ENCODE measurements around the gene CNN1.

CNN1 gene

GRCh38 chr19:11504502-11505031 is 34.1 kb upstream of the CNN1 start:
- Histone ChIP-seq H3K27ac (ENCODE audit: low read length, poor library complexity, severe bottlenecking) (peak overlapping the region; percentile 56), H3K79me1 (replicated peaks; ENCODE audit: low read length, poor library complexity, severe bottlenecking) (peaks cover 25% of the 10 kb centered on the region), H2BK12ac (ENCODE audit: low read length in 2 of 2) (no peak overlapping the region), H3K23ac (ENCODE audit: low read length in 2 of 2) (no peak overlapping the region), H3K4ac (ENCODE audit: low read depth in 1 of 2, low read length in 2 of 2) (no peak overlapping the region), H3K18ac (ENCODE audit: low read depth in 1 of 2, low read length in 2 of 2) (peak overlapping the region in 1 of 2 experiments; percentile 37), H3K4me1 (ENCODE audit: control insufficient read depth, insufficient read depth, low read depth, low read length) (peaks cover 9% of the 10 kb centered on the region), H4K91ac (ENCODE audit: low read length) (no peak overlapping the region), H3K4me3 (ENCODE audit: insufficient read depth in 1 of 2, low read depth in 1 of 2, low read length in 2 of 2) (peak overlapping the region; percentile 56 to 78), H2BK5ac (ENCODE audit: low read depth, low read length, poor library complexity, severe bottlenecking) (no peak overlapping the region), H3K27me3 (ENCODE audit: control insufficient read depth in 1 of 2, insufficient read depth in 1 of 2, low read length in 2 of 2) (no peaks in the 10 kb centered on the region), H4K8ac (ENCODE audit: low read length) (peak overlapping the region; percentile 74), H3K36me3 (ENCODE audit: control insufficient read depth in 1 of 2, insufficient read depth in 2 of 2, low read depth in 1 of 2, low read length in 2 of 2) (peaks cover 0 to 18% of the 10 kb centered on the region in 2 experiments), H2AK5ac (ENCODE audit: low read length, severe bottlenecking) (peak overlapping the region; percentile 67), H3K14ac (ENCODE audit: low read length in 2 of 2) (no peak overlapping the region), H3K9ac (ENCODE audit: low read length) (peak overlapping the region; percentile 92), H2BK15ac (ENCODE audit: low read depth, poor library complexity, severe bottlenecking) (no peak overlapping the region), H3K9me3 (ENCODE audit: control insufficient read depth, low read length) (no peaks in the 10 kb centered on the region), H2AFZ (ENCODE audit: low read depth, low read length) (peak overlapping the region; percentile 77), H2BK120ac (ENCODE audit: low read depth, low read length) (no peak overlapping the region), H3K4me2 (ENCODE audit: low read length, poor library complexity, severe bottlenecking) (peak overlapping the region; percentile 95)
- no peak for DNase-seq
- 76% methylated on average over 7 of the region's 7 CpGs for WGBS

GRCh38 chr19:11505032-11505503 is 33.6 kb upstream of the CNN1 start:
- peaks cover 0 to 18% of the 10 kb centered on the region in 2 experiments for H3K36me3 ChIP-seq (ENCODE audit: control insufficient read depth in 1 of 2, insufficient read depth in 2 of 2, low read depth in 1 of 2, low read length in 2 of 2)
- H3K14ac ChIP-seq (ENCODE audit: low read length in 2 of 2), result peak overlapping the region in 1 of 2 experiments; percentile 85
- H3K4ac ChIP-seq (ENCODE audit: low read depth in 1 of 2, low read length in 2 of 2), result peak overlapping the region; percentile 65 to 93
- peak overlapping the region; percentile 90 to 92 for H3K18ac ChIP-seq (ENCODE audit: low read depth in 1 of 2, low read length in 2 of 2)
- peak overlapping the region; percentile 78 to 95 for H3K4me3 ChIP-seq (ENCODE audit: insufficient read depth in 1 of 2, low read depth in 1 of 2, low read length in 2 of 2)
- H3K9me3 ChIP-seq (ENCODE audit: control insufficient read depth, low read length), result no peaks in the 10 kb centered on the region
- peaks cover 24% of the 10 kb centered on the region for H3K79me1 ChIP-seq (replicated peaks; ENCODE audit: low read length, poor library complexity, severe bottlenecking)
- H4K91ac ChIP-seq (ENCODE audit: low read length), result peak overlapping the region; percentile 92
- H2BK12ac ChIP-seq (ENCODE audit: low read length in 2 of 2), result peak overlapping the region in 1 of 2 experiments; percentile 15
- H3K4me2 ChIP-seq (ENCODE audit: low read length, poor library complexity, severe bottlenecking), result peak overlapping the region; percentile 95
- H3K27me3 ChIP-seq (ENCODE audit: control insufficient read depth in 1 of 2, insufficient read depth in 1 of 2, low read length in 2 of 2), result no peaks in the 10 kb centered on the region
- peak; percentile 96 for DNase-seq
- peak overlapping the region; percentile 83 for H2AFZ ChIP-seq (ENCODE audit: low read depth, low read length)
- H3K27ac ChIP-seq (ENCODE audit: low read length, poor library complexity, severe bottlenecking), result peak overlapping the region; percentile 56
- no peak overlapping the region for H3K23ac ChIP-seq (ENCODE audit: low read length in 2 of 2)
- 0% methylated on average over 20 of the region's 33 CpGs for WGBS
- H2BK5ac ChIP-seq (ENCODE audit: low read depth, low read length, poor library complexity, severe bottlenecking), result peak overlapping the region; percentile 81
- H2AK5ac ChIP-seq (ENCODE audit: low read length, severe bottlenecking), result peak overlapping the region; percentile 67
- H4K8ac ChIP-seq (ENCODE audit: low read length), result peak overlapping the region; percentile 96
- H2BK15ac ChIP-seq (ENCODE audit: low read depth, poor library complexity, severe bottlenecking), result peak overlapping the region; percentile 98
- H3K9ac ChIP-seq (ENCODE audit: low read length), result peak overlapping the region; percentile 92
- H2BK120ac ChIP-seq (ENCODE audit: low read depth, low read length), result no peak overlapping the region
- peaks cover 9% of the 10 kb centered on the region for H3K4me1 ChIP-seq (ENCODE audit: control insufficient read depth, insufficient read depth, low read depth, low read length)

- Histone ChIP-seq H2AFZ (ENCODE audit: low read depth, low read length) (peak within 1 kb of the TSS; percentile 83), H3K18ac (ENCODE audit: low read depth in 1 of 2, low read length in 2 of 2) (peak within 1 kb of the TSS; percentile 90 to 92), H4K8ac (ENCODE audit: low read length) (peak within 1 kb of the TSS; percentile 96), H3K4me2 (ENCODE audit: low read length, poor library complexity, severe bottlenecking) (peak within 1 kb of the TSS; percentile 95), H3K4ac (ENCODE audit: low read depth in 1 of 2, low read length in 2 of 2) (peak within 1 kb of the TSS; percentile 71 to 93), H3K36me3 (ENCODE audit: control insufficient read depth in 1 of 2, insufficient read depth in 2 of 2, low read depth in 1 of 2, low read length in 2 of 2) (peaks cover 0 to 18% of the 10 kb centered on the region in 2 experiments), H2BK12ac (ENCODE audit: low read length in 2 of 2) (peak within 1 kb of the TSS in 1 of 2 experiments; percentile 15), H3K14ac (ENCODE audit: low read length in 2 of 2) (peak within 1 kb of the TSS in 1 of 2 experiments; percentile 85), H3K9ac (ENCODE audit: low read length) (peak within 1 kb of the TSS; percentile 92), H3K4me3 (ENCODE audit: insufficient read depth in 1 of 2, low read depth in 1 of 2, low read length in 2 of 2) (peak within 1 kb of the TSS; percentile 78 to 95), H2BK5ac (ENCODE audit: low read depth, low read length, poor library complexity, severe bottlenecking) (peak within 1 kb of the TSS; percentile 81), H4K91ac (ENCODE audit: low read length) (peak within 1 kb of the TSS; percentile 92), H3K4me1 (ENCODE audit: control insufficient read depth, insufficient read depth, low read depth, low read length) (peaks cover 9% of the 10 kb centered on the region), H3K23ac (ENCODE audit: low read length in 2 of 2) (peak within 1 kb of the TSS in 1 of 2 experiments; percentile 23), H2BK120ac (ENCODE audit: low read depth, low read length) (no peak within 1 kb of the TSS), H3K27ac (ENCODE audit: low read length, poor library complexity, severe bottlenecking) (peak within 1 kb of the TSS; percentile 56), H3K27me3 (ENCODE audit: control insufficient read depth in 1 of 2, insufficient read depth in 1 of 2, low read length in 2 of 2) (no peaks in the 10 kb centered on the region), H3K79me1 (replicated peaks; ENCODE audit: low read length, poor library complexity, severe bottlenecking) (peaks cover 20% of the 10 kb centered on the region), H2AK5ac (ENCODE audit: low read length, severe bottlenecking) (peak within 1 kb of the TSS; percentile 67), H2BK15ac (ENCODE audit: low read depth, poor library complexity, severe bottlenecking) (peak within 1 kb of the TSS; percentile 98), H3K9me3 (ENCODE audit: control insufficient read depth, low read length) (no peaks in the 10 kb centered on the region)
- WGBS, result under 1% methylated on average over 64 of the region's 65 CpGs
- DNase-seq, result peak; percentile 95
These were observed 33.0 kb upstream of the CNN1 start, which contains the start of gene ZNF653 for GRCh38 chr19:11505504-11506100. Gene ZNF653 (minus strand): TSS chr19:11505839. CDS start chr19:11505786, 53 bp downstream.

GRCh38 chr19:11506101-11506555 is 32.5 kb upstream of the CNN1 start:
- no peak for DNase-seq
- Histone ChIP-seq H2AFZ (ENCODE audit: low read depth, low read length) (peak overlapping the region; percentile 68), H4K91ac (ENCODE audit: low read length) (no peak overlapping the region), H3K14ac (ENCODE audit: low read length in 2 of 2) (peak overlapping the region in 1 of 2 experiments; percentile 11), H3K4ac (ENCODE audit: low read depth in 1 of 2, low read length in 2 of 2) (peak overlapping the region in 1 of 2 experiments; percentile 71), H3K18ac (ENCODE audit: low read depth in 1 of 2, low read length in 2 of 2) (peak overlapping the region in 1 of 2 experiments; percentile 54), H3K27ac (ENCODE audit: low read length, poor library complexity, severe bottlenecking) (no peak overlapping the region), H4K8ac (ENCODE audit: low read length) (peak overlapping the region; percentile 94), H3K9me3 (ENCODE audit: control insufficient read depth, low read length) (no peaks in the 10 kb centered on the region), H3K36me3 (ENCODE audit: control insufficient read depth in 1 of 2, insufficient read depth in 2 of 2, low read depth in 1 of 2, low read length in 2 of 2) (peaks cover 2 to 20% of the 10 kb centered on the region in 2 experiments), H2BK12ac (ENCODE audit: low read length in 2 of 2) (no peak overlapping the region), H3K4me1 (ENCODE audit: control insufficient read depth, insufficient read depth, low read depth, low read length) (peaks cover 9% of the 10 kb centered on the region), H3K9ac (ENCODE audit: low read length) (peak overlapping the region; percentile 92), H2AK5ac (ENCODE audit: low read length, severe bottlenecking) (no peak overlapping the region), H3K27me3 (ENCODE audit: control insufficient read depth in 1 of 2, insufficient read depth in 1 of 2, low read length in 2 of 2) (no peaks in the 10 kb centered on the region), H3K4me2 (ENCODE audit: low read length, poor library complexity, severe bottlenecking) (peak overlapping the region; percentile 50), H3K23ac (ENCODE audit: low read length in 2 of 2) (no peak overlapping the region), H3K79me1 (replicated peaks; ENCODE audit: low read length, poor library complexity, severe bottlenecking) (peaks cover 17% of the 10 kb centered on the region), H2BK5ac (ENCODE audit: low read depth, low read length, poor library complexity, severe bottlenecking) (no peak overlapping the region), H2BK15ac (ENCODE audit: low read depth, poor library complexity, severe bottlenecking) (no peak overlapping the region), H2BK120ac (ENCODE audit: low read depth, low read length) (no peak overlapping the region), H3K4me3 (ENCODE audit: insufficient read depth in 1 of 2, low read depth in 1 of 2, low read length in 2 of 2) (peak overlapping the region in 1 of 2 experiments; percentile 78)
- WGBS, result 80% methylated on average over 20 of the region's 20 CpGs
